ENCODE data around the gene SLC4A3.
A peak's percentile ranks its signal among the peaks of the same experiment; 100 is the strongest.

The SLC4A3 gene

GRCh38 chr2:219632760-219633105 lies 5.3 kb downstream of the SLC4A3 start:
- no peak for DNase-seq

- DNase-seq = no peak
These were observed 6.0 kb downstream of the SLC4A3 start for GRCh38 chr2:219633276-219634065.

- no peak for DNase-seq
These were observed 6.9 kb downstream of the SLC4A3 start for GRCh38 chr2:219634171-219634940.

GRCh38 chr2:219634951-219635751 lies 7.7 kb downstream of the SLC4A3 start:
- DNase-seq = no peak

- DNase-seq = no peak
These were observed 8.9 kb downstream of the SLC4A3 start for GRCh38 chr2:219636144-219636915.

- DNase-seq = no peak
These were observed 9.8 kb downstream of the SLC4A3 start for GRCh38 chr2:219636941-219637841.

GRCh38 chr2:219637842-219638185 lies 10.4 kb downstream of the SLC4A3 start:
- DNase-seq = no peak

- DNase-seq = no peak
These were observed 11.0 kb downstream of the SLC4A3 start for GRCh38 chr2:219638217-219638947.

- no peak for DNase-seq
These were observed 11.7 kb downstream of the SLC4A3 start for GRCh38 chr2:219638948-219639755.

GRCh38 chr2:219641390-219642068 lies 14.1 kb downstream of the SLC4A3 start:
- DNase-seq = no peak

GRCh38 chr2:219642069-219642454 lies 14.6 kb downstream of the SLC4A3 start:
- DNase-seq = no peak

GRCh38 chr2:219642465-219643083 lies 15.1 kb downstream of the SLC4A3 start:
- DNase-seq = peak; percentile 15 to 59

GRCh38 chr2:219643084-219643473 lies 15.6 kb downstream of the SLC4A3 start:
- no peak for DNase-seq

- no peak for DNase-seq
These were observed 16.5 kb downstream of the SLC4A3 start for GRCh38 chr2:219643788-219644398.

- no peak for DNase-seq
These were observed 17.5 kb downstream of the SLC4A3 start for GRCh38 chr2:219644801-219645480.

GRCh38 chr2:219645631-219646527 lies 18.4 kb downstream of the SLC4A3 start:
- no peak for DNase-seq

GRCh38 chr2:219648176-219648575 lies 20.7 kb downstream of the SLC4A3 start:
- DNase-seq = no peak
